Endothelial cell of umbilical vein (primary cell): ENCODE measurements around the gene ZNF213. TPM values are rescaled to one million over a fixed set of nuclear protein-coding genes. Genes with fewer than 3 reads are reported as not detected.

Source experiments
- BruUV-seq: library from RNA; stranded (reverse); fragments of 400-500 nt; replicated peaks from 2 replicates; lab custom pipeline; 2021; lab: Mats Ljungman, UMichigan
- CTCF ChIA-PET: fragments of 300-600, 350-600 bp; sonication (Branson Sonifier 250); formaldehyde crosslinking; loops from one replicate; lab custom pipeline; 2021; ENCODE audit warnings: antibody characterized with exemption, inconsistent platforms; lab: Charles Lee
- POLR2A ChIA-PET: fragments of 300-600, 350-600 bp; sonication (Branson Sonifier 250); formaldehyde crosslinking; loops from one replicate; lab custom pipeline; 2021; ENCODE audit warnings: antibody characterized with exemption, inconsistent platforms; lab: Charles Lee
- DNase-seq: peaks from one replicate; pipeline ENCODE4 v3.0.0-alpha.2; 2011; ENCODE audit warnings: low read depth, low spot score
- FAIRE-seq: peaks from 2 replicates; lab custom pipeline; 2011; peaks lifted over from hg19 to GRCh38; lab: Jason Lieb, UNC
- H2AFZ ChIP-seq: 2 replicates; pipeline ENCODE4 v1.6.0; 2012; ENCODE audit warnings: low read depth, low read length, control low read depth, inconsistent platforms
- H3K27ac ChIP-seq: 2 replicates; pipeline ENCODE4 v1.5.1; 2011; ENCODE audit warnings: low read depth, mild to moderate bottlenecking, control low read depth, low read length, moderate library complexity; ENCODE audit not compliant: insufficient read depth
- H3K27me3 ChIP-seq, 2 experiments: 2 replicates each; pipeline versions ENCODE4 v1.6.0 to v1.6.1; 2011; ENCODE audit warnings: low read length in 2 of 2, mixed read lengths in 1 of 2; ENCODE audit not compliant: control insufficient read depth in 2 of 2, insufficient read depth in 2 of 2
- H3K36me3 ChIP-seq, 2 experiments: 2 replicates in 1 of 2; 3 replicates in 1 of 2; pipeline ENCODE4 v1.5.1; 2011; ENCODE audit warnings: low read length in 2 of 2, mild to moderate bottlenecking in 1 of 2, moderate library complexity in 1 of 2; ENCODE audit not compliant: control insufficient read depth in 2 of 2, insufficient read depth in 2 of 2; ENCODE audit errors: extremely low read depth in 1 of 2
- H3K4me1 ChIP-seq: 3 replicates; pipeline ENCODE4 v1.5.1; 2011; ENCODE audit warnings: mild to moderate bottlenecking, low read length; ENCODE audit not compliant: control insufficient read depth, insufficient read depth; ENCODE audit errors: extremely low read depth
- H3K4me2 ChIP-seq: 2 replicates; pipeline ENCODE4 v1.6.1; 2011; ENCODE audit warnings: low read length, control low read depth, mixed read lengths; ENCODE audit not compliant: insufficient read depth
- H3K4me3 ChIP-seq, 3 experiments: fragments of 200-600 bp in 1 of 3; sonication (generic), shearing (Covaris generic) in 1 of 3; replicated peaks in 1 of 3; 2 replicates each; pipeline ENCODE4 v1.5.1; 2011 to 2016; ENCODE audit warnings: control low read depth in 3 of 3, low read length in 3 of 3, mild to moderate bottlenecking in 2 of 3, inconsistent platforms in 1 of 3, low read depth in 1 of 3, moderate library complexity in 1 of 3; ENCODE audit not compliant: insufficient read depth in 1 of 3
- H3K79me2 ChIP-seq: 2 replicates; pipeline ENCODE4 v1.6.0; 2012; ENCODE audit warnings: low read length, inconsistent platforms; ENCODE audit not compliant: control insufficient read depth, insufficient read depth
- H3K9ac ChIP-seq: replicated peaks from 2 replicates; pipeline ENCODE3; 2011; ENCODE audit warnings: low read length, control low read depth; ENCODE audit not compliant: insufficient read depth; ENCODE audit errors: extremely low read depth
- H3K9me1 ChIP-seq: replicated peaks from 3 replicates; pipeline ENCODE4 v1.6.0; 2011; ENCODE audit warnings: mild to moderate bottlenecking, low read length; ENCODE audit not compliant: control insufficient read depth, insufficient read depth; ENCODE audit errors: extremely low read depth
- H3K9me3 ChIP-seq: replicated peaks from 2 replicates; pipeline ENCODE4 v1.5.1; 2012; ENCODE audit warnings: low read length, inconsistent platforms; ENCODE audit not compliant: control insufficient read depth, insufficient read depth
- H4K20me1 ChIP-seq: replicated peaks from 2 replicates; pipeline ENCODE3; 2011; ENCODE audit warnings: mild to moderate bottlenecking, low read length; ENCODE audit not compliant: control insufficient read depth, insufficient read depth; ENCODE audit errors: extremely low read depth
- EZH2 ChIP-seq: IDR thresholded peaks from 2 replicates; pipeline ENCODE4 v1.6.1; 2012; ENCODE audit warnings: borderline replicate concordance, low read depth, mild to moderate bottlenecking, moderate library complexity, low read length, inconsistent platforms; ENCODE audit not compliant: severe bottlenecking
- JUN ChIP-seq: IDR thresholded peaks from 2 replicates; pipeline ENCODE4 v1.6.1; 2011; ENCODE audit warnings: borderline replicate concordance, low read depth; ENCODE audit not compliant: insufficient read length, insufficient read depth
- MAX ChIP-seq: IDR thresholded peaks from 2 replicates; pipeline ENCODE4 v1.6.1; 2011; ENCODE audit not compliant: insufficient read depth, insufficient read length
- POLR2A ChIP-seq: IDR thresholded peaks from 2 replicates; pipeline ENCODE4 v1.6.1; 2012; ENCODE audit warnings: low read depth, mild to moderate bottlenecking, control low read depth, low read length
- dilution Hi-C: fragments of 300-500 bp; cut with MboI; formaldehyde crosslinking; loops from one replicate; pipeline ENCODE4 v1.15.0; 2019; ENCODE audit warnings: low sequenced_read_pairs; ENCODE audit not compliant: extremely low pct_ligation_motif_present
- intact Hi-C: fragments of 100-400 bp; cut with micrococcal nuclease; formaldehyde crosslinking; loops from one replicate; pipeline ENCODE4 v1.10.0; 2022
- polyA plus RNA-seq, 4 experiments: library from polyadenylated mRNA; depleted of rRNA in 3 of 4; stranded (reverse) in 3 of 4; unstranded in 1 of 4; fragments of >200 nt; gene quantifications; 2 replicates each; pipeline versions ENCODE4 v1.2.1 to v1.2.3, GENCODE V29; 2011 to 2012; ENCODE audit warnings: missing spikeins in 1 of 4
- total RNA-seq: library from RNA; stranded (reverse); gene quantifications from 2 replicates; pipeline ENCODE4 v1.2.3, GENCODE V29; 2021

Gene ZNF213
- total and polyA plus RNA-seq, 2 donors (not counting 3 experiments of a cell fraction or from before 2014, with no cell fraction given), result 2.0 to 9.8 TPM

GRCh38 chr16:3147046-3147756, 12.4 kb downstream of the ZNF213 start:
- Histone ChIP-seq H2AFZ (no peak overlapping the region), H3K36me3 (no peaks in the 10 kb centered on the region), H3K27me3 (no peaks in the 10 kb centered on the region), H3K27ac (no peak overlapping the region), H3K9me3 (no peaks in the 10 kb centered on the region), H3K4me3 (no peak overlapping the region), H3K9me1 (no peaks in the 10 kb centered on the region), H3K9ac (no peak overlapping the region), H4K20me1 (no peaks in the 10 kb centered on the region), H3K79me2 (no peaks in the 10 kb centered on the region), H3K4me2 (no peak overlapping the region), H3K4me1 (peaks cover 10% of the 10 kb centered on the region)
- dilution Hi-C loops (no loop called here), intact Hi-C loops (no loop called here)
- no TSS peak for BruUV-seq
- no peak for TF ChIP-seq POLR2A
- no peak for TF ChIP-seq JUN
- no peak for TF ChIP-seq EZH2
- ChIA-PET POLR2A (interaction anchor here (2.6 kb wide), 1 partner anchor 12 kb away, joined by 9 read pairs; the partner anchor contains the start of gene ZNF213), CTCF (interaction anchor here (1.3 to 8.7 kb wide), 8 partner anchors 9 to 119 kb away, joined by 3 to 54 read pairs (median 4); partner anchors contain the start of gene ZNF213)
- DNase-seq (no peak), FAIRE-seq (no peak)

GRCh38 chr16:3147757-3148104, 12.9 kb downstream of the ZNF213 start:
- no TSS peak for BruUV-seq
- H3K9me3 ChIP-seq, result no peaks in the 10 kb centered on the region
- no peaks in the 10 kb centered on the region for H3K79me2 ChIP-seq
- no peak overlapping the region for H3K27ac ChIP-seq
- H3K27me3 ChIP-seq, result no peaks in the 10 kb centered on the region
- dilution Hi-C loops, result no loop called here
- no peak overlapping the region for H3K9ac ChIP-seq
- FAIRE-seq, result no peak
- TF ChIP-seq MAX, result no peak
- no peaks in the 10 kb centered on the region for H4K20me1 ChIP-seq
- H3K36me3 ChIP-seq, result no peaks in the 10 kb centered on the region
- no peak for DNase-seq
- H3K9me1 ChIP-seq, result no peaks in the 10 kb centered on the region
- H3K4me1 ChIP-seq, result peaks cover 10% of the 10 kb centered on the region
- ChIA-PET CTCF (interaction anchor here (1.3 to 8.7 kb wide), 8 partner anchors 10 to 120 kb away, joined by 3 to 54 read pairs (median 4); partner anchors contain the start of gene ZNF213), POLR2A (interaction anchor here (2.6 kb wide), 1 partner anchor 13 kb away, joined by 9 read pairs; the partner anchor contains the start of gene ZNF213)
- intact Hi-C loops, result no loop called here
- H3K4me2 ChIP-seq, result no peak overlapping the region
- no peak overlapping the region for H3K4me3 ChIP-seq
- no peak overlapping the region for H2AFZ ChIP-seq
